ENCODE data around the gene LHPP.

GRCh38 chr10:124601431-124602120, 140.0 kb downstream of the LHPP start:
- TF ChIP-seq RBAK (tag by site-specific recombination; IDR thresholded peaks at IDR 0.05) = no peak
- TF ChIP-seq CTCF (tag by site-specific recombination; IDR thresholded peaks at IDR 0.05) = no peak
- TF ChIP-seq IKZF3 (tag by site-specific recombination; IDR thresholded peaks at IDR 0.05) = no peak
- TF ChIP-seq MZF1 (tag by site-specific recombination; IDR thresholded peaks at IDR 0.05; ENCODE audit: borderline replicate concordance) = no peak
- no peak for TF ChIP-seq ZBTB7A (tag by site-specific recombination; IDR thresholded peaks at IDR 0.05; ENCODE audit: low read depth)
- TF ChIP-seq ZNF184 (tag by site-specific recombination; IDR thresholded peaks at IDR 0.05) = no peak
- TF ChIP-seq HOXA7 (CRISPR knock-in tag; IDR thresholded peaks at IDR 0.05; ENCODE audit: borderline replicate concordance) = no peak
- TF ChIP-seq KLF10 (tag by site-specific recombination; IDR thresholded peaks at IDR 0.05) = no peak
- no peak for TF ChIP-seq ZNF433 (tag by site-specific recombination; IDR thresholded peaks at IDR 0.05; ENCODE audit: low read depth)
- TF ChIP-seq, protein P1, sequence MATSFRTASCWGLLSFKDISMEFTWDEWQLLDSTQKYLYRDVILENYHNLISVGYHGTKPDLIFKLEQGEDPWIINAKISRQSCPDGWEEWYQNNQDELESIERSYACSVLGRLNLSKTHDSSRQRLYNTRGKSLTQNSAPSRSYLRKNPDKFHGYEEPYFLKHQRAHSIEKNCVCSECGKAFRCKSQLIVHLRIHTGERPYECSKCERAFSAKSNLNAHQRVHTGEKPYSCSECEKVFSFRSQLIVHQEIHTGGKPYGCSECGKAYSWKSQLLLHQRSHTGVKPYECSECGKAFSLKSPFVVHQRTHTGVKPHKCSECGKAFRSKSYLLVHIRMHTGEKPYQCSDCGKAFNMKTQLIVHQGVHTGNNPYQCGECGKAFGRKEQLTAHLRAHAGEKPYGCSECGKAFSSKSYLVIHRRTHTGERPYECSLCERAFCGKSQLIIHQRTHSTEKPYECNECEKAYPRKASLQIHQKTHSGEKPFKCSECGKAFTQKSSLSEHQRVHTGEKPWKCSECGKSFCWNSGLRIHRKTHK (tag by site-specific recombination; IDR thresholded peaks at IDR 0.05) = no peak
- TF ChIP-seq ZNF248 (tag by site-specific recombination; IDR thresholded peaks at IDR 0.05) = no peak
- TF ChIP-seq ZNF548 (tag by site-specific recombination; IDR thresholded peaks at IDR 0.05) = no peak
- no peak for TF ChIP-seq PATZ1 (tag by site-specific recombination; IDR thresholded peaks at IDR 0.05)
